Neural cell (in vitro differentiated cells): Measurements from ENCODE around the gene NPM1.
"Not testable (repeated sequence)": the region's sequence is repeated elsewhere in the genome, so short reads cannot be mapped to it uniquely, and the experiment has no call there.

Source experiments
- EZH2 ChIP-seq: fragments of 200-600, 300-800 bp; shearing (Covaris generic), sonication (generic); IDR thresholded peaks from 2 replicates; pipeline ENCODE4 v1.6.1; 2014; ENCODE audit warnings: antibody characterized with exemption, low read length, borderline replicate concordance, mild to moderate bottlenecking; ENCODE audit not compliant: insufficient read depth, poor library complexity, severe bottlenecking
- MXI1 ChIP-seq: fragments of 450-650 bp; conservative IDR thresholded peaks from 2 replicates; pipeline ENCODE4 v1.6.1; 2014; ENCODE audit warnings: antibody characterized with exemption, mild to moderate bottlenecking; ENCODE audit not compliant: poor library complexity, severe bottlenecking
- POLR2AphosphoS5 ChIP-seq: IDR thresholded peaks from 2 replicates; pipeline ENCODE4 v1.6.1; 2012
- SMC3 ChIP-seq: fragments of 450-650 bp; conservative IDR thresholded peaks from 2 replicates; pipeline ENCODE4 v1.6.1; 2014; ENCODE audit warnings: antibody characterized with exemption, mild to moderate bottlenecking, moderate library complexity; ENCODE audit not compliant: poor library complexity
- TAF1 ChIP-seq: IDR thresholded peaks from 2 replicates; pipeline ENCODE4 v1.6.1; 2012; ENCODE audit warnings: low read depth
- TF ChIP-seq, protein P1 (sequence below): fragments of 450-650 bp; IDR thresholded peaks from 2 replicates; pipeline ENCODE4 v1.5.1; 2014; ENCODE audit warnings: antibody characterized with exemption, mild to moderate bottlenecking, moderate library complexity; ENCODE audit not compliant: poor library complexity, severe bottlenecking
- TF ChIP-seq, protein P2 (sequence below): IDR thresholded peaks from 2 replicates; pipeline ENCODE4 v1.6.1; 2012; ENCODE audit warnings: borderline replicate concordance

DNA sequence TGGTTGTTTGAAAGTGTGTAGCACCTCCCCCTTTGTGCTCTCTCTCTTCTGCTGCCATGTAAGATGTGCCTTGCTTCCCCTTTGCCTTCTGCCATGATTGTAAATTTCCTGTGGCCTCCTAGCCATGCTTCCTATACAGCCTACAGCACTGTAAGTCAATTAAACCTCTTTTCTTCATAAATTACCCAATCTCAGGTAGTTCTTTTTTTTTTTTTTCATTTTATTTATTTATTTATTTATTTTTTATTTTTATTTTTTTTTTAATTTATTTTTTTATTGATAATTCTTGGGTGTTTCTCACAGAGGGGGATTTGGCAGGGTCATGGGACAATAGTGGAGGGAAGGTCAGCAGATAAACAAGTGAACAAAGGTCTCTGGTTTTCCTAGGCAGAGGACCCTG is 15.1 kb downstream of the NPM1 start:
- TF ChIP-seq, protein P1, sequence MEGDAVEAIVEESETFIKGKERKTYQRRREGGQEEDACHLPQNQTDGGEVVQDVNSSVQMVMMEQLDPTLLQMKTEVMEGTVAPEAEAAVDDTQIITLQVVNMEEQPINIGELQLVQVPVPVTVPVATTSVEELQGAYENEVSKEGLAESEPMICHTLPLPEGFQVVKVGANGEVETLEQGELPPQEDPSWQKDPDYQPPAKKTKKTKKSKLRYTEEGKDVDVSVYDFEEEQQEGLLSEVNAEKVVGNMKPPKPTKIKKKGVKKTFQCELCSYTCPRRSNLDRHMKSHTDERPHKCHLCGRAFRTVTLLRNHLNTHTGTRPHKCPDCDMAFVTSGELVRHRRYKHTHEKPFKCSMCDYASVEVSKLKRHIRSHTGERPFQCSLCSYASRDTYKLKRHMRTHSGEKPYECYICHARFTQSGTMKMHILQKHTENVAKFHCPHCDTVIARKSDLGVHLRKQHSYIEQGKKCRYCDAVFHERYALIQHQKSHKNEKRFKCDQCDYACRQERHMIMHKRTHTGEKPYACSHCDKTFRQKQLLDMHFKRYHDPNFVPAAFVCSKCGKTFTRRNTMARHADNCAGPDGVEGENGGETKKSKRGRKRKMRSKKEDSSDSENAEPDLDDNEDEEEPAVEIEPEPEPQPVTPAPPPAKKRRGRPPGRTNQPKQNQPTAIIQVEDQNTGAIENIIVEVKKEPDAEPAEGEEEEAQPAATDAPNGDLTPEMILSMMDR, result not testable (repeated sequence)
- not testable (repeated sequence) for TF ChIP-seq TAF1, POLR2AphosphoS5, SMC3, EZH2, MXI1
- TF ChIP-seq, protein P2, sequence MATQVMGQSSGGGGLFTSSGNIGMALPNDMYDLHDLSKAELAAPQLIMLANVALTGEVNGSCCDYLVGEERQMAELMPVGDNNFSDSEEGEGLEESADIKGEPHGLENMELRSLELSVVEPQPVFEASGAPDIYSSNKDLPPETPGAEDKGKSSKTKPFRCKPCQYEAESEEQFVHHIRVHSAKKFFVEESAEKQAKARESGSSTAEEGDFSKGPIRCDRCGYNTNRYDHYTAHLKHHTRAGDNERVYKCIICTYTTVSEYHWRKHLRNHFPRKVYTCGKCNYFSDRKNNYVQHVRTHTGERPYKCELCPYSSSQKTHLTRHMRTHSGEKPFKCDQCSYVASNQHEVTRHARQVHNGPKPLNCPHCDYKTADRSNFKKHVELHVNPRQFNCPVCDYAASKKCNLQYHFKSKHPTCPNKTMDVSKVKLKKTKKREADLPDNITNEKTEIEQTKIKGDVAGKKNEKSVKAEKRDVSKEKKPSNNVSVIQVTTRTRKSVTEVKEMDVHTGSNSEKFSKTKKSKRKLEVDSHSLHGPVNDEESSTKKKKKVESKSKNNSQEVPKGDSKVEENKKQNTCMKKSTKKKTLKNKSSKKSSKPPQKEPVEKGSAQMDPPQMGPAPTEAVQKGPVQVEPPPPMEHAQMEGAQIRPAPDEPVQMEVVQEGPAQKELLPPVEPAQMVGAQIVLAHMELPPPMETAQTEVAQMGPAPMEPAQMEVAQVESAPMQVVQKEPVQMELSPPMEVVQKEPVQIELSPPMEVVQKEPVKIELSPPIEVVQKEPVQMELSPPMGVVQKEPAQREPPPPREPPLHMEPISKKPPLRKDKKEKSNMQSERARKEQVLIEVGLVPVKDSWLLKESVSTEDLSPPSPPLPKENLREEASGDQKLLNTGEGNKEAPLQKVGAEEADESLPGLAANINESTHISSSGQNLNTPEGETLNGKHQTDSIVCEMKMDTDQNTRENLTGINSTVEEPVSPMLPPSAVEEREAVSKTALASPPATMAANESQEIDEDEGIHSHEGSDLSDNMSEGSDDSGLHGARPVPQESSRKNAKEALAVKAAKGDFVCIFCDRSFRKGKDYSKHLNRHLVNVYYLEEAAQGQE, result not testable (repeated sequence)
